NK-92 treated with Interleukin-12 subunit alpha and Interleukin-12 subunit beta, amount 100 ng/mL, for 24 hours (cell line): Measurements from ENCODE around the gene SLC8A1.

ENCODE experiments used
- DNase-seq: peaks from one replicate; lab custom pipeline; 2025; lab: John Stamatoyannopoulos, UW

SLC8A1 gene

DNA sequence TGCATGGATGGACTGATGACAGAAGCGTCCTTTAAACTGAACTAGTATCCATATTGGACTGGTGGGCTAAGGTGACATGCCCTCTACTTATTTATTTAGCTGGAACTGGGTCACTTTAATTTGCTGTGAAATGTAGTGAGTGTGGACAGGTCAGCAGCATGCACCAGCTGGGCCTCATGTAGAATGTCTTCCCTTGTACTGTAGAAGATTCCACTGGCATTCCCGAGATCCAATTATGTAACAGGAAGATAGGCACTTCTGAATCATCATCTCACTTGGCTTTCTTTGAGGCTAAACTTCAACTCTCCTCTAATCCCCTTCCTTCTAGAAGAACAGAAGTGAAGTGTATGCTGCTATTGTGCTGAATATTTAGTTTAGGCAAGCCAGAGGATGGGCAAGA, 296.2 kb downstream of the SLC8A1 start:
- no peak for DNase-seq

- no peak for DNase-seq
These were observed 301.6 kb downstream of the SLC8A1 start for GRCh38 chr2:40150266-40150665.

DNA sequence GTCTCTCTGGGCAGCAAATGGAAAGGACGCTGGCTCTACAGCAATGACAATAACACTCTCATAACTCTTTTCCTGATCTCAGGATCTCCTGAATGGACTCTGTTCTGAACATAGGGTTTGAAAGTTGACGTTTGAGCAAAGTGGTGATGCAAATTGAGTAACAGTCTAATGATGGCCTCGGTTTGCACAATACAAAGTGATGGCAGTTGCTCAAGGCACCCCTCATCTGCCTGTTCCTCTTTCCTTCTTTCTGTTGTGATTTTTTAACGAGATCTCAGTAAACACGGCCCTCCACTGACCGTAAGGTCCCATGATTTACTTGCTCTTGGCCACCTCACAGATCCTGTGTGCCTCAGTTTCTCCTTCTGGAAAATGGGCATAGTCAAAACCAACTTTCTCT, 303.6 kb downstream of the SLC8A1 start:
- no peak for DNase-seq

GRCh38 chr2:40147360-40147759, 304.5 kb downstream of the SLC8A1 start:
- DNase-seq, result no peak

- DNase-seq, result no peak
These were observed 307.9 kb downstream of the SLC8A1 start for GRCh38 chr2:40144022-40144421.

DNA sequence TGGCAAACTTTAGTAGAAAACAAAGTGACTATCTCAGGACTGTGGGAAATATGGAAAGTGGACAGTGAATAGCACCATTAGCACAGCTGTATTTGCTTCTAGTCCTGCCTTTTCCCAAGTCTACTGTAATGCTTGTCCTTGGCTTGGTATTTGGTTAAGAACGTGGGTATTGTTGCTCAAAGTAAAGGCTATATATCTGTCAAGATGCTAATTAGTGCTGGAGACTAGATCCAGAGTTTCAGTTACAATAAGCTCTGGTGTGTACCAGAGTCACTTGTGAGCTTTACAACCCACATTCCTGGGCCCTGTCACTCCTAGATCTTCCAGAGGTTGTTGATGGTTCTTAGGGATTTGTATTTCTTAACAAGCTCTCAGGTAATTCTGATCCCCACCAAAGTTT, 313.6 kb downstream of the SLC8A1 start:
- DNase-seq, result no peak

- DNase-seq, result no peak
These were observed 320.7 kb downstream of the SLC8A1 start for GRCh38 chr2:40131081-40131704.

GRCh38 chr2:40130251-40130994, 321.5 kb downstream of the SLC8A1 start:
- no peak for DNase-seq

DNA sequence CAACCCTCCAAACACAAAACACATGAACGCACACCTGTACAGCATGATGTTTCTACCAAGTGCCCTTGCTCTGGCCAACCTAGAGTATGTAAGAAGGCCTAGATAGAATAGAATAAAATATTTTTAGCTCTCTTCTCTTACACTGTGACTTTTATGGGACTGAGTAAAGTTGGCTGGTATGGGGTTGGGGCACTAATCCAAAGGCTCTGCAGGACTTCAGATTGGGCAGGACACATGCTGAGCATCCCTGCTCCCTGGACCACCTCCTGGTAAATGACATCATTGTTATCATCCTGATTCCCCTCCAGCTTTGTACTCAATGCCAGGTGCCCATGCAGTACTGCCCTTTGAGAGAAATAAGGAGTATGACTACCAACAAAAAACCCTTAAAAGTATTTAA, 322.2 kb downstream of the SLC8A1 start:
- DNase-seq, result no peak

GRCh38 chr2:40128796-40129195, 323.1 kb downstream of the SLC8A1 start:
- no peak for DNase-seq

GRCh38 chr2:40127890-40128557, 323.9 kb downstream of the SLC8A1 start:
- no peak for DNase-seq

DNA sequence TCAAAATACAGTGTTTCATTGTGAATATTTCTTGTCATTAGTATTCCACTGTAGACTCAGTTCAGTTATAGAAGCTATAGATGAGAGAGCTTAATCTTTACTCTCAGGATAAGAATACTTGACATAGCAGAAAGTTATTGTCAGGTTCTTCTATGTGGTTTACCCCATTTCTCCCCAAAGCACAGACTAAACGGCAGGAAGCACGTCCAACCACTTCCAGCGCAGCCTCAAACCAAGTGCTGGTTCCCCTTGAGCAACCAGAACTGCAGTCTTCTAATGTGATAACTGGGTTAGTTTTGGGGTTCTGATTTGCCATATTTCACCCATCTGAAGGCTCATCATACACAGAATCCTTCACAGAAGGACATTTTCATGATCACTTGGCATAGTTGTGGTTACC, 324.7 kb downstream of the SLC8A1 start:
- DNase-seq, result no peak

DNA sequence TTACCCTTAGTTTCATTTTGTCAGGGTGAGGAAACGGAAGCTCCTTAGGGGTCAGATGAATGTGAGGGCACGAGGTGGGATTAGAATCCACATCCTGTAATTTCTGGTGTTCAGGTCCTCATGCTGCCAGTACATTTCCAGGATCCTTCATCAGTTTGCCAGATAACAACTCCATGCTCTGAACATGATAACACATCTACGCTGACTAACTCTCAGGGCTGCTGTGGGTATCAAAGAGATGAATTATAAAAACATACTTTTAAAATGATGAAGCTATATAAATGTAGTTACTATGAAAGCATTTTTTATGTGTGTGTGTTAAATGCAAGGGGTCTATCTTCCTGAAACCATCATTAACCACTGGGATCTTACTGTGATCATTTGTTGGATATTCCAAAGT, 325.9 kb downstream of the SLC8A1 start:
- DNase-seq, result no peak

- no peak for DNase-seq
These were observed 328.1 kb downstream of the SLC8A1 start for GRCh38 chr2:40123746-40124145.

GRCh38 chr2:40123326-40123725, 328.6 kb downstream of the SLC8A1 start:
- no peak for DNase-seq

GRCh38 chr2:40120957-40121356, 330.9 kb downstream of the SLC8A1 start:
- no peak for DNase-seq

DNA sequence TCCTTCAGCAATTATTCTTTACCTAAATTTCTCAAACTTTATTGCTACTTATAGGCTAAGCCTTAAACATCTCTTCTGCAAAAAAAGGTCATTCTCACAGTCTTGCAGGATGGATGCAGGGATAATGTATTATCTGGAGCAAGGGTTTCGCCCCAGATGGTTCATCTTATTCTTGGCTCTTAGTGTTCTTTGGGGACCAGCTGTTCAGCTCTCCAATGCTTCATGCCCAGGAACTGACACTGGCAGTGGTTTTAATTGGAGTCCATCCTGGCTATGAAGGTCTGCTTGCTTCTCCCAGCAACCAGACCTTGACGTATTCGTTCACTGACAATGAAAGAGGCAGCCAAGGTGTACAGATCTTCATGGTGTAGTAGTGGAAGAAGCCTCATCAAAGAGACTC, 331.9 kb downstream of the SLC8A1 start:
- no peak for DNase-seq

GRCh38 chr2:40118622-40119021, 333.3 kb downstream of the SLC8A1 start:
- DNase-seq, result no peak

- no peak for DNase-seq
These were observed 336.0 kb downstream of the SLC8A1 start for GRCh38 chr2:40115894-40116293.

- no peak for DNase-seq
These were observed 336.5 kb downstream of the SLC8A1 start for GRCh38 chr2:40115348-40115747.

- DNase-seq, result no peak
These were observed 337.9 kb downstream of the SLC8A1 start for GRCh38 chr2:40113997-40114396.

DNA sequence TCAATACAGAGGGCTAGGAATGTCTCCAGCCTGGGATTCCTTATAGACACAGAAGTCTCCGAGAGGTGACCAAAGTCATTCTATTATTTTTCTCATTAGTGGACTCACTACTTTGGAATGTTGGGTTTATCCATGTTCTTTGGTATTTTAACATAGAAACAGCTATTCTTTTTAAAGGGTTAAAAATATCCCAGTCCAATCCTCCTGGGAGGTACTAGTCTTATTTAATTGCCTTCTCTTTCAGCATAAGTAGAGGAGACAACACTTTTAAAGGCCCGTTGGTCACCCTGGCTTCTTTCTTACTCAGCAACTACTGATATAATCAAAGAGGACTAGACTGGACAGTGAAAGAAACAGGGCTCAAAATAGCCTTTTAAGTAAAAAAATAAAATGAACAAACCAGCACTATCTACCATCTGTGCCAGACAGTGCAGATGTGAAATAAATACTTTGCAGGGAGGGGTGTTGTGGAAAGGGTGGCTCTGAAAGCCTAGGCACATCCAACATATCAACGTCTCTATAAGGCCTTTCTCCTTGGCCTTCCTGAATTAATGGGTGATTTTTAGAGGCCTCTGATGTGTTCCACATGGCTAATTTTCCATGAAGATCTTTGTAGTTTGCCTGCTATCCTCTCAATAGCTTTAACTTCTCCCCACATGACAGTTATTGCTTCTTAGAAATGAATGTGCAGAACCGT, 338.5 kb downstream of the SLC8A1 start:
- DNase-seq, result no peak

GRCh38 chr2:40109381-40109780, 342.5 kb downstream of the SLC8A1 start:
- no peak for DNase-seq
